Adrenal gland (tissue), 12 donors: Measurements from ENCODE around the gene PEAK1. TPM values are rescaled to one million over a fixed set of nuclear protein-coding genes. Genes with fewer than 3 reads are reported as not detected.
A peak's percentile ranks its signal among the peaks of the same experiment; 100 is the strongest.

Experiments
- DNase-seq, 7 donors: peaks; one replicate each; pipeline ENCODE4 v3.0.0-alpha.2; 2019 to 2020
- H3K27ac ChIP-seq, 5 donors: fragments of 200-600 bp; sonication (generic) in 4 of 5; 1 replicate in 3 of 5; 2 replicates in 2 of 5; pipeline versions ENCODE4 v1.5.1 to v1.8.0; 2016 to 2020; ENCODE audit warnings: mild to moderate bottlenecking in 1 of 5
- H3K27me3 ChIP-seq: fragments of 200-600 bp; 2 replicates; pipeline ENCODE4 v1.8.0; 2021
- H3K36me3 ChIP-seq, 2 donors: fragments of 200-600 bp; replicated peaks in 1 of 2; 1 replicate in 1 of 2; 2 replicates in 1 of 2; pipeline versions ENCODE4 v1.5.1 to v1.8.0; 2018 to 2022
- H3K4me1 ChIP-seq, 2 donors: fragments of 200-600 bp; replicated peaks in 1 of 2; 1 replicate in 1 of 2; 2 replicates in 1 of 2; pipeline versions ENCODE4 v1.5.1 to v1.8.0; 2018 to 2021
- H3K4me3 ChIP-seq, 4 donors: fragments of 200-600 bp; sonication (generic) in 3 of 4; one replicate each; pipeline ENCODE4 v1.5.1; 2016 to 2018
- H3K9me3 ChIP-seq, 3 donors: fragments of 200-600 bp; sonication (generic) in 1 of 3; replicated peaks in 1 of 3; 1 replicate in 2 of 3; 2 replicates in 1 of 3; pipeline versions ENCODE4 v1.5.1 to v1.8.0; 2016 to 2021
- CTCF ChIP-seq, 6 experiments: fragments of 450-650 bp in 4 of 6; fragments of 200-600 bp in 2 of 6; sonication (generic) in 1 of 6; IDR thresholded peaks; 1 replicate in 5 of 6; 2 replicates in 1 of 6; pipeline versions ENCODE4 v1.5.1 to v1.8.0; 2016 to 2021; ENCODE audit warnings: antibody characterized with exemption in 6 of 6, mild to moderate bottlenecking in 2 of 6, moderate library complexity in 1 of 6
- POLR2A ChIP-seq, 2 donors: fragments of 450-650 bp; IDR thresholded peaks; one replicate each; pipeline ENCODE4 v1.6.1; 2017; ENCODE audit warnings: antibody characterized with exemption in 2 of 2, mild to moderate bottlenecking in 2 of 2, moderate library complexity in 1 of 2
- WGBS, 4 donors: extraction: QIAGEN DNeasy Blood & Tissue Kit in 2 of 4; methylation state at CpG; one replicate each; pipeline versions ENCODE4 v1.1.5 to v1.1.7; 2013 to 2017; 5-methylcytosine and 5-hydroxymethylcytosine counted together
- intact Hi-C, 2 donors: fragments of 100-400 bp; cut with DNase I; formaldehyde crosslinking; loops; one replicate each; pipeline versions ENCODE4 v1.14.1 to v1.15.0; 2022 to 2023
- polyA plus RNA-seq, 3 donors: library from polyadenylated mRNA; stranded (reverse); fragments of 200-250 nt in 2 of 3; fragments of 350-450 nt in 1 of 3; fragmentation: Illumina TruSeq in 1 of 3; extraction: RNeasy Lipid Tissue Mini Kit (QIAGEN cat#74804) in 1 of 3; gene quantifications; one replicate each; pipeline ENCODE4 v1.2.3, GENCODE V29; 2013 to 2014
- total RNA-seq, 9 donors: library from RNA; depleted of rRNA in 4 of 9; stranded (reverse); fragments of >200 nt in 4 of 9; fragments of 120-200 nt in 1 of 9; fragmentation: NEBNext Ultra II Directional in 1 of 9; extraction: Animal tissue kit (Norgen Biotek cat#: 25700) in 1 of 9; gene quantifications; one replicate each; pipeline versions ENCODE4 v1.1.0 to v1.2.4, GENCODE V29; 2013 to 2023
- donor health status: healthy with polysubstance abuse.
- donor health status: Bipolar disorder and iron deficiency.
- donor health status: DM: yes; HTN: yes; CAD: no.
- donor health status: DM: no; HTN: no; CAD: no.
- donor health status: DM: no; HTN: no; CAD: no.
- donor health status: DM: yes; HTN: yes; CAD: no.

Gene PEAK1
- total and polyA plus RNA-seq, 12 donors = 3.1 to 68.4 (median 26.4) TPM

GRCh38 chr15:77464129-77464865, 44.4 kb upstream of the PEAK1 start:
- WGBS, 4 donors = 96 to 100% (median 98%) methylated on average over 3 of the region's 3 CpGs
- H3K9me3 ChIP-seq = no peaks in the 10 kb centered on the region

DNA sequence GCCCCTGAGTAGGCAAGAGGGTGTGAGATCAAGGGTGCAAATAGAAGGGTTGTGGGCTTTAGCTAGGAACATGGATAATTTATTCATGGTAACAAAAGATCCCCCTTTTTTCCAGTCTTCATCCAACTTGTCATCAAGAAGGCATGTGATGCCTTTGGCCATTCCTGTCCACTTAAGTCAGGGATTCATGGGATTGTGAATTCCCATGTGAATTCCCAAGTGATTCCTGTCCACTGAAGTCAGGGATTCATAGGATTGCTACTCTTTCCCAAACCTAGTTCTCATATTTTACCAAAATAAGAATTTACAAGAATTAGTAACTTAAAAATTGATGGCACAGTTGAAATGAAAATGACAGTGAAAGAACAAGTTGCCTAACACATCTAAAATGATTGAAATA, 41.6 kb upstream of the PEAK1 start:
- intact Hi-C loops = no loop called here
- H3K36me3 ChIP-seq = peaks cover 0 to 23% of the 10 kb centered on the region in 2 donors
- TF ChIP-seq POLR2A (IDR thresholded peaks at IDR 0.05) = no peak
- H3K4me1 ChIP-seq = peaks cover 18 to 28% of the 10 kb centered on the region in 2 donors
- H3K27ac ChIP-seq = no peak overlapping the region
- no peak for DNase-seq
- no peak overlapping the region for H3K4me3 ChIP-seq
- H3K27me3 ChIP-seq = no peaks in the 10 kb centered on the region
- H3K9me3 ChIP-seq = no peaks in the 10 kb centered on the region

More at GRCh38 chr15:77464129-77464865, 44.4 kb upstream of the PEAK1 start:
- H3K27me3 ChIP-seq = no peaks in the 10 kb centered on the region
- H3K27ac ChIP-seq = no peak overlapping the region
- intact Hi-C loops = no loop called here
- no peak overlapping the region for H3K4me3 ChIP-seq
- DNase-seq = no peak
- peaks cover 0 to 33% of the 10 kb centered on the region in 2 donors for H3K36me3 ChIP-seq
- TF ChIP-seq CTCF (IDR thresholded peaks at IDR 0.05) (no peak), POLR2A (IDR thresholded peaks at IDR 0.05) (no peak)
- peaks cover 0 to under 1% of the 10 kb centered on the region in 2 donors for H3K4me1 ChIP-seq

- TF ChIP-seq CTCF (IDR thresholded peaks at IDR 0.05) (no peak), POLR2A (IDR thresholded peaks at IDR 0.05) (no peak)
Observed at GRCh38 chr15:77459031-77459430, 39.1 kb upstream of the PEAK1 start.

DNA sequence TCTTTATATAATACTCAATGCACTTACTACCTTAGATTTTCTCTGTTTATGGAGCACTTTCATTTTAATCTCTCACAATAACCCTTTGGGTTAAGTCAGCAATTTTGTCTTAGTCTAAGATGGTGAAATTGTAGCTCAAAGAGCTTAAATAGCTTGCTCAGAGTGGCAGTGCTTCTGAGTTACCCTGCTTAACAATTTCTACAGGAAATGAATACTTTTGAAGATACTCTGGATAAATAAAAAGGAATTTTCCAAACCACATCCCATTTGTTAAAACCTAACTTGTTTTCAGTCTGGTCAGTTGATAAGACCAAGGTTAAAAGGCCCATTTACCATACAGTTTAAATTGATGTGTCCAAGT, 38.0 kb upstream of the PEAK1 start:
- Histone ChIP-seq H3K27ac (peak overlapping the region in 1 of 5 donors; percentile 40), H3K4me1 (peaks cover 26 to 43% of the 10 kb centered on the region in 2 donors)
- intact Hi-C loops = no loop called here

More at GRCh38 chr15:77459031-77459430, 39.1 kb upstream of the PEAK1 start:
- 88 to 91% (median 90%) methylated on average over 2 of the region's 2 CpGs for WGBS, 4 donors
- intact Hi-C loops = no loop called here
- Histone ChIP-seq H3K27ac (no peak overlapping the region), H3K4me3 (no peak overlapping the region), H3K36me3 (peaks cover 0 to 11% of the 10 kb centered on the region in 2 donors), H3K9me3 (no peaks in the 10 kb centered on the region), H3K27me3 (no peaks in the 10 kb centered on the region), H3K4me1 (peaks cover 26 to 43% of the 10 kb centered on the region in 2 donors)
- DNase-seq = no peak

More for the DNA sequence above, 38.0 kb upstream of the PEAK1 start:
- Histone ChIP-seq H3K27me3 (no peaks in the 10 kb centered on the region), H3K36me3 (peaks cover 0 to 11% of the 10 kb centered on the region in 2 donors), H3K4me3 (no peak overlapping the region), H3K9me3 (no peaks in the 10 kb centered on the region)
- no peak for DNase-seq
- TF ChIP-seq POLR2A (IDR thresholded peaks at IDR 0.05) = no peak
- TF ChIP-seq CTCF (IDR thresholded peaks at IDR 0.05) = no peak
